Measurements from ENCODE around the gene BCO2.

GRCh38 chr11:112178428-112178827 lies 3.1 kb downstream of the BCO2 start:
- no peak for TF ChIP-seq CTCF (conservative IDR thresholded peaks at IDR 0.05; ENCODE audit: low read depth, low read length)
- TF ChIP-seq EZH2 (IDR thresholded peaks at IDR 0.05; ENCODE audit: borderline replicate concordance, low read depth, low read length, poor library complexity, severe bottlenecking): no peak

Measured in A673 (cell line).